Activated CD8-positive, alpha-beta memory T cell treated with anti-CD3 and anti-CD28 coated beads for 24 hours (primary cell): ENCODE data around the gene GRIP1.
"Not testable (repeated sequence)": the region's sequence is repeated elsewhere in the genome, so short reads cannot be mapped to it uniquely, and the experiment has no call there.

Source experiments
- DNase-seq: peaks from one replicate; pipeline ENCODE4 v3.0.0-alpha.2; 2020

The GRIP1 gene

GRCh38 chr12:66516133-66516532 is 162.7 kb downstream of the GRIP1 start:
- no peak for DNase-seq

GRCh38 chr12:66514581-66514980 is 164.3 kb downstream of the GRIP1 start:
- DNase-seq: no peak

- no peak for DNase-seq
Measured at GRCh38 chr12:66508025-66508424, 170.9 kb downstream of the GRIP1 start.

GRCh38 chr12:66503746-66504145 is 175.1 kb downstream of the GRIP1 start:
- DNase-seq: no peak

- no peak for DNase-seq
Measured at GRCh38 chr12:66502911-66503310, 176.0 kb downstream of the GRIP1 start.

- DNase-seq: no peak
Measured at GRCh38 chr12:66500841-66501240, 178.0 kb downstream of the GRIP1 start.

GRCh38 chr12:66500091-66500490 is 178.8 kb downstream of the GRIP1 start:
- DNase-seq: no peak

GRCh38 chr12:66499000-66499399 is 179.9 kb downstream of the GRIP1 start:
- no peak for DNase-seq

GRCh38 chr12:66498059-66498458 is 180.8 kb downstream of the GRIP1 start:
- DNase-seq: not testable (repeated sequence)

- DNase-seq: no peak
Measured at GRCh38 chr12:66497008-66497897, 181.6 kb downstream of the GRIP1 start.

- DNase-seq: no peak
Measured at GRCh38 chr12:66496595-66496994, 182.3 kb downstream of the GRIP1 start.

GRCh38 chr12:66495709-66496108 is 183.2 kb downstream of the GRIP1 start:
- DNase-seq: no peak

- no peak for DNase-seq
Measured at GRCh38 chr12:66493819-66494218, 185.1 kb downstream of the GRIP1 start.

GRCh38 chr12:66491853-66492252 is 187.0 kb downstream of the GRIP1 start:
- DNase-seq: no peak

- DNase-seq: no peak
Measured at GRCh38 chr12:66482351-66483203, 196.3 kb downstream of the GRIP1 start.

- no peak for DNase-seq
Measured at GRCh38 chr12:66467932-66468331, 210.9 kb downstream of the GRIP1 start.

- no peak for DNase-seq
Measured at GRCh38 chr12:66461331-66461730, 217.5 kb downstream of the GRIP1 start.

GRCh38 chr12:66459944-66460482 is 218.9 kb downstream of the GRIP1 start:
- no peak for DNase-seq

GRCh38 chr12:66456612-66457011 is 222.3 kb downstream of the GRIP1 start:
- DNase-seq: no peak

GRCh38 chr12:66453844-66454243 is 225.0 kb downstream of the GRIP1 start:
- DNase-seq: no peak

GRCh38 chr12:66453120-66453519 is 225.8 kb downstream of the GRIP1 start:
- DNase-seq: no peak

GRCh38 chr12:66449531-66449930 is 229.3 kb downstream of the GRIP1 start:
- no peak for DNase-seq

- no peak for DNase-seq
Measured at GRCh38 chr12:66447643-66448042, 231.2 kb downstream of the GRIP1 start.

- no peak for DNase-seq
Measured at GRCh38 chr12:66446276-66446675, 232.6 kb downstream of the GRIP1 start.
